GM12872 (cell line): ENCODE results near the gene KL.

Experiments
- TF ChIP-seq, protein P1 (sequence below): IDR thresholded peaks from 3 replicates; pipeline ENCODE4 v1.5.1; 2011; ENCODE audit warnings: low read depth, mild to moderate bottlenecking, low read length, moderate library complexity; ENCODE audit not compliant: insufficient read depth

Gene KL

DNA sequence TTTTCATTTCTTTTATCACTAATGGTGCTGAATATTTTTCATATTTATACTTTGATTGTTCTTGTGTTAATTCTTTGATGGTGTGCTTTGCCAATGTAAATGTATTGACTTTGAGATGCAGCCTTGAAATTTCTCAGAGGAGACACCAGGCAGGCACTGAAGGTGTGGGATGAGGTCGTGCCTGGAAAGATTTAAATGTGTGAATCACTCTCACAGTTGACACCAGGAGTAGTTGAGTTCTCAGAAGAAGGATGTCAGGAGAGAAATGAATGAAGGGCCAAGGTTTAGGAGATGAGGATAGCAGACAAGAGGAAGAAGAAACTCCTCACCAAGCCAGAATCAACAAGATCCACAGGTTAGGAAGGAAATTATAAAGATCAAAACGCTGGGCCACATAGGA lies 10.1 kb upstream of the KL start:
- TF ChIP-seq, protein P1, sequence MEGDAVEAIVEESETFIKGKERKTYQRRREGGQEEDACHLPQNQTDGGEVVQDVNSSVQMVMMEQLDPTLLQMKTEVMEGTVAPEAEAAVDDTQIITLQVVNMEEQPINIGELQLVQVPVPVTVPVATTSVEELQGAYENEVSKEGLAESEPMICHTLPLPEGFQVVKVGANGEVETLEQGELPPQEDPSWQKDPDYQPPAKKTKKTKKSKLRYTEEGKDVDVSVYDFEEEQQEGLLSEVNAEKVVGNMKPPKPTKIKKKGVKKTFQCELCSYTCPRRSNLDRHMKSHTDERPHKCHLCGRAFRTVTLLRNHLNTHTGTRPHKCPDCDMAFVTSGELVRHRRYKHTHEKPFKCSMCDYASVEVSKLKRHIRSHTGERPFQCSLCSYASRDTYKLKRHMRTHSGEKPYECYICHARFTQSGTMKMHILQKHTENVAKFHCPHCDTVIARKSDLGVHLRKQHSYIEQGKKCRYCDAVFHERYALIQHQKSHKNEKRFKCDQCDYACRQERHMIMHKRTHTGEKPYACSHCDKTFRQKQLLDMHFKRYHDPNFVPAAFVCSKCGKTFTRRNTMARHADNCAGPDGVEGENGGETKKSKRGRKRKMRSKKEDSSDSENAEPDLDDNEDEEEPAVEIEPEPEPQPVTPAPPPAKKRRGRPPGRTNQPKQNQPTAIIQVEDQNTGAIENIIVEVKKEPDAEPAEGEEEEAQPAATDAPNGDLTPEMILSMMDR: no peak

DNA sequence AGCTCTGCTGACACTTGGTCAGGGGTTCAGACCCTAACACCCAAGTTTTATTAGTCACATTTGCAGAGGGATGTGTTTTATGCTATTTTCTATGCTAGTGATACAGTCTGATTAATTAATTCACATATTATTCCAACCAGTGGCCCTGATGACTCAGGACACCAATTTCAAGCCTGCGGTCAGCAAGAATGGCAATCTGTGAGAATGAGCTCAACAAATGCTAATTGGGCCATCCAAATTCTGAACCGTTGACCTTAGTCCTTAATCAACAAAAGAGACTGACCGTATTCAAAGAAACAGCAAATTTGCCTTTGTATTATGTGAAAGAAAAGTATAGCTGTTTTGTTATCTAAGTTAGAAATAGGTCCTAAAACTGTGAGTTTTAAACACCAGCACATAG lies 9.6 kb upstream of the KL start:
- TF ChIP-seq, protein P1: no peak

DNA sequence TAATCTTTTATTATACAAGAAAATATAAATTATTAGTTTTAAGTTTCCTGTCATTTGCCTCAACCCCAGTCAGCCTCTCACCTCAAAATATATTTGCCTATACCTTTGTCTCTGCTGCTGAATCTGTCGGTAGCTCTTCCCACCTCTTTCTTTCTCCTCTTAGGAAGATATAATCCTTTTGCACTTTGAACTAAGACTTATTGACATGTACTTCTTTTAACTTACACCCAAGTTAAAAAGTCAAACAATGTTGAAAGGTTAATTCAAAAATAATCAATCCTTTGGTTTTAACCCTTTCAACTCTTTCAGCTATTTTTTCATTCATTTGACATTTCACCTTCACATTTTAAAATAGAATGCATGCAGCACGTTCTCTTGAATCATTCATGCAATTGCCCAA lies 9.0 kb upstream of the KL start:
- TF ChIP-seq, protein P1: no peak

DNA sequence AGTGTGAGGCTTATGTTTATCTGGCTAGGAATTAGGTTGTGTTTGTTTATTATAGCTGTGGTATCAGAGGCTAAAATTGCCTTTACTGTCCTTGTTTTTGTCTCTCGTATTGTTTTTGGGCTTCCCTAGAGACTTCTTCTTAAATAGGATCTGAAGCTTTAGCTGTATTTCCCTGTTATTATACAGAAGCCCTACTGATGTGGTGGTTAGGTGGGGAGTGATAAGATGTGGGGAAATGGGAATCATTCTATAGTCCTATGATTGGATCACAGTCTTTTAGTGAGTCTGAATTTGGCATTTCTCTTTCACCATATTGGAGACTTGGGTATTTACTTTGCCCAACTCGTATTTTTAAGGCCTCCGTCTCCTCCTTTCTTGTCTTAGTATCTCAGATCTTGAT lies 8.3 kb upstream of the KL start:
- TF ChIP-seq, protein P1: no peak

DNA sequence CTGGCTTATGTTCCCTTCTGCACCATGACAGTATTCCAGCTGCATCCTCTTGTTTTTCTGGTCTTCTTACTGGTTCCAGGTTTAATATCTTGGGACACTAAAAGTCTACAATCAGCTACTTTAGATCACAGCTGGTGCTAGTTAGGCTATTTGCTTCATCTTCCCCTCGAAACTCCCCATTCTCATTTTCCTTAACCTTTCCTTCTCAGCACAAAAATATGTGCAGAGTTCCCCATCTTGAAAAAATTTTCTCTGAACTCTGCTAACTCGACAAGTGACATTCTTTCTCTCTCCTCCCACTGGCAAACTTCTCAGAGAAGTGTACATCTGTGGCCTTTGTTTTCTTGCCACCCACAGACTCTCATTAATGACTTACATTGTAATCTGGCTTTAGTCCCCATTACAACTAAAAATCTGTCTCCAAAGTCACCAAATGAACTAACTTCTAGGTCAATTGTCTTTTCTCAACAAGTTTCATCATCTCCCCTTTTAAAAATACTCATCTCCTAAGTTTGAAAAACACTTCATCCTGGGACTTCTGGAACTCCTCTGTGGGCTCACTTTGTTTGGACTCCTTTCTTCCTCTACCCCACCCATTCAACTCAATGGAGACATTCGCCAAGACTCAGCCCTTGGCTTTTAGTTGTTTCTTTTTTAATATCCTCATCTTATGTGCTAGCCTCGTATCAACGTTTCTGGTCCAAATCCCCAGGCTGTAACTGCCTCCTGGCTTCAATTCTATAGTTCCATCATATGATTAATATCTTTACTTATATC lies 7.1 kb upstream of the KL start:
- TF ChIP-seq, protein P1: no peak

DNA sequence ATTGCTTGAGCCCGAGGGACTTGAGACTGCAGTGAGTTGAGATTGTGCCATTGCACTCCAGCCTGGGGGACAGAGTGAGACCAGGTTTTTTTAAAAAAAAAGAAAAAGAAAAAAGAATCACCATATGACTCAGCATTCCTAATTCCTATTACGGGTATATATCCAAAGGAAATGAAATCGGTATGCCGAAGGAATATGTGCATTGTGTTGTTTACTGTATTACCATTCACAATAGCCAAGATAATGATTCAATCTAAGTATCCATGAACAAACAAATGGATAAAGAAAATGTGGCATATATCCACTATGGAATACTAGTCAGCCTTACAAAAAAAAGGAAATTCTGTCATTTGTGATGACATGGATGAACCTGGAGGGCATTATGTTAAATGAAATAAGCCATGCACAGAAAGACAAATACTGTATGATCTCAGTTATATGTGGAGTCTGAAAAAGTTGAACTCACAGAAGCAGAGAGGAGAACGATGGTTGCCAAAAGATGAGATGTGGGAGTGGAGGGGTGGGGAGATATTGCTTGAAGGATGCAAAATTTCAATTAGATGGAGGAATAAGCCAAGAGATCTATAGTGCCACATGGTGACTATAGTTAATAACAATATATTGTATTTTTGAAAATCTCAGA lies 4.3 kb upstream of the KL start:
- TF ChIP-seq, protein P1: no peak

DNA sequence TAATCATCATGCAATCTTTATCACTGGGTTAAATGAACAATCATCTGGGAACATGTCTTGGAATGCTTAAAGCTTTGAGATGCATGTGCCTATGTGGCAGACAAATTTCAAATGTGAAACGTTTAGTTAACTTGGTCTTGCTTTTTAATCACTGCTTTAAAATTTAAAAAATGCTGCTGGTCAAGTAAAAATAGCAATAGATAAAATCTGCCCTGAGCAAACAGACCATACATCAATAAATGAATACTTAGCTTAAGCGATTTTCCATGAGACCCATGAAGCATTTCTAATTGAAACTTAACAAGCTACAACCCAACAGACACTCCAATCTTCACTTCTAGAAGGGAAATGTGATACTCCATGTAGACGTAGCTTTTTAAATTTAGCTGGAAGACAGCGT lies 1.9 kb upstream of the KL start:
- TF ChIP-seq, protein P1: no peak
